Measurements from ENCODE around the gene GYPB.
"Not testable (repeated sequence)": the region's sequence is repeated elsewhere in the genome, so short reads cannot be mapped to it uniquely, and the experiment has no call there.

- TF ChIP-seq CTCF, POLR2A (IDR thresholded peaks at IDR 0.05): not testable (repeated sequence)
Measured at GRCh38 chr4:144017271-144017670, 1.9 kb downstream of the GYPB start.

Data from heart left ventricle (tissue), 13 donors.